Left lung (tissue), 10 donors: ENCODE data around the gene ATP6V0A1. TPM values are rescaled to one million over a fixed set of nuclear protein-coding genes. Genes with fewer than 3 reads are reported as not detected.
"Not testable (repeated sequence)": the region's sequence is repeated elsewhere in the genome, so short reads cannot be mapped to it uniquely, and the experiment has no call there.

Source experiments
- ATAC-seq: fragments of 200-7000 bp; cut with Tn5 transposase; one replicate; pipeline ENCODE4 v1.9.1; 2020; ENCODE audit warnings: moderate library complexity
- DNase-seq, 4 donors: peaks; one replicate each; pipeline ENCODE4 v3.0.0-alpha.2; 2013 to 2020
- H3K27ac ChIP-seq, 2 donors: fragments of 200-600 bp; sonication (generic) in 1 of 2; one replicate each; pipeline versions ENCODE4 v1.5.0 to v1.8.0; 2020 to 2021
- H3K27me3 ChIP-seq, 2 donors: fragments of 200-600 bp; sonication (generic) in 1 of 2; one replicate each; pipeline versions ENCODE4 v1.5.0 to v1.8.0; 2020 to 2021
- H3K36me3 ChIP-seq, 2 donors: fragments of 200-600 bp; sonication (generic) in 1 of 2; one replicate each; pipeline versions ENCODE4 v1.5.0 to v1.8.0; 2020 to 2021
- H3K4me1 ChIP-seq, 2 donors: fragments of 200-600 bp; one replicate each; pipeline ENCODE4 v1.8.0; 2021
- H3K4me3 ChIP-seq, 2 donors: fragments of 200-600 bp; sonication (generic) in 1 of 2; one replicate each; pipeline versions ENCODE4 v1.5.0 to v1.8.0; 2020 to 2021; ENCODE audit warnings: mild to moderate bottlenecking in 1 of 2
- H3K9me3 ChIP-seq, 2 donors: fragments of 200-600 bp; sonication (generic) in 1 of 2; one replicate each; pipeline versions ENCODE4 v1.5.0 to v1.8.0; 2020 to 2021
- intact Hi-C, 2 donors: fragments of 100-400 bp; cut with DNase I; formaldehyde crosslinking; loops; one replicate each; pipeline versions ENCODE4 v1.11.2 to v1.14.2; 2022
- polyA plus RNA-seq, 6 donors: library from polyadenylated mRNA; unstranded; fragments of 120-200 nt; gene quantifications; one replicate each; pipeline ENCODE4 v1.2.1, GENCODE V29; 2013; ENCODE audit not compliant: insufficient read length in 6 of 6
- total RNA-seq, 2 donors: library from RNA; stranded (reverse); fragmentation: NEBNext Ultra II Directional; extraction: Animal tissue kit (Norgen Biotek cat#: 25700); gene quantifications; one replicate each; pipeline ENCODE4 v1.2.1, GENCODE V29; 2021
- TF ChIP-seq, protein P1 (sequence below), 2 donors: fragments of 200-600 bp; sonication (generic) in 1 of 2; IDR thresholded peaks; one replicate each; pipeline versions ENCODE4 v1.5.0 to v1.8.0; 2021; ENCODE audit warnings: antibody characterized with exemption in 2 of 2
- donor health status: DM: no; HTN: yes; CAD: no.
- donor health status: DM: no; HTN: no; CAD: no.

ATP6V0A1 gene
- total and polyA plus RNA-seq, 8 donors = 46.1 to 103 (median 57.3) TPM

DNA sequence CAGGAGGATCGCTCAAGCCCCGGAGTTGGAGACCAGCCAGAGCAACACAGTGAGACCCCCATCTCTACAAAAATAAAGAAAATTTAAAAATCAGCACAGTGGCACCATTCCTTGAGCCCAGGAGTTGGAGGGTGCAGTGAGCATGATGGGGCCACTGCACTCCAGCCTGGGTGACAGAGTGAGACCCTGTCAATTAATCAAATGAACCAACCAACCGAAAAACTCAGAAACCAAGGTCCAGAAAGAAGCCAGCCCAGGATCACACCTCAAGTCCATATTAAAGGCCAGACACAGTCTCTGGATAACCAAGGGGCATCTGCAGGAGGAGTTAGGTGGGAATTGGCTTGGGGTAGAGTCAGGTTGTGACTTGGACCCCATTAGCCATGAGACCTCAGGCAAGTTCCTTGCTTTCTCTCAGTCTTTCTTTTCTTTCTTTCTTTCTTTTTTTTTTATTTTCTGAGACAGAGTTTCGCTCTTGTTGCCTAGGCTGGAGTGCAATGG lies 96.5 kb downstream of the ATP6V0A1 start:
- Histone ChIP-seq H3K4me3 (peak overlapping the region; percentile 73 to 88), H3K9me3 (no peaks in the 10 kb centered on the region), H3K36me3 (no peaks in the 10 kb centered on the region), H3K4me1 (peaks cover 16 to 20% of the 10 kb centered on the region in 2 donors), H3K27ac (peak overlapping the region; percentile 75 to 90), H3K27me3 (no peaks in the 10 kb centered on the region)
- TF ChIP-seq, protein P1, sequence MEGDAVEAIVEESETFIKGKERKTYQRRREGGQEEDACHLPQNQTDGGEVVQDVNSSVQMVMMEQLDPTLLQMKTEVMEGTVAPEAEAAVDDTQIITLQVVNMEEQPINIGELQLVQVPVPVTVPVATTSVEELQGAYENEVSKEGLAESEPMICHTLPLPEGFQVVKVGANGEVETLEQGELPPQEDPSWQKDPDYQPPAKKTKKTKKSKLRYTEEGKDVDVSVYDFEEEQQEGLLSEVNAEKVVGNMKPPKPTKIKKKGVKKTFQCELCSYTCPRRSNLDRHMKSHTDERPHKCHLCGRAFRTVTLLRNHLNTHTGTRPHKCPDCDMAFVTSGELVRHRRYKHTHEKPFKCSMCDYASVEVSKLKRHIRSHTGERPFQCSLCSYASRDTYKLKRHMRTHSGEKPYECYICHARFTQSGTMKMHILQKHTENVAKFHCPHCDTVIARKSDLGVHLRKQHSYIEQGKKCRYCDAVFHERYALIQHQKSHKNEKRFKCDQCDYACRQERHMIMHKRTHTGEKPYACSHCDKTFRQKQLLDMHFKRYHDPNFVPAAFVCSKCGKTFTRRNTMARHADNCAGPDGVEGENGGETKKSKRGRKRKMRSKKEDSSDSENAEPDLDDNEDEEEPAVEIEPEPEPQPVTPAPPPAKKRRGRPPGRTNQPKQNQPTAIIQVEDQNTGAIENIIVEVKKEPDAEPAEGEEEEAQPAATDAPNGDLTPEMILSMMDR (IDR thresholded peaks at IDR 0.05) = no peak
- ATAC-seq (no peak), DNase-seq (no peak)
- intact Hi-C loops = no loop called here

DNA sequence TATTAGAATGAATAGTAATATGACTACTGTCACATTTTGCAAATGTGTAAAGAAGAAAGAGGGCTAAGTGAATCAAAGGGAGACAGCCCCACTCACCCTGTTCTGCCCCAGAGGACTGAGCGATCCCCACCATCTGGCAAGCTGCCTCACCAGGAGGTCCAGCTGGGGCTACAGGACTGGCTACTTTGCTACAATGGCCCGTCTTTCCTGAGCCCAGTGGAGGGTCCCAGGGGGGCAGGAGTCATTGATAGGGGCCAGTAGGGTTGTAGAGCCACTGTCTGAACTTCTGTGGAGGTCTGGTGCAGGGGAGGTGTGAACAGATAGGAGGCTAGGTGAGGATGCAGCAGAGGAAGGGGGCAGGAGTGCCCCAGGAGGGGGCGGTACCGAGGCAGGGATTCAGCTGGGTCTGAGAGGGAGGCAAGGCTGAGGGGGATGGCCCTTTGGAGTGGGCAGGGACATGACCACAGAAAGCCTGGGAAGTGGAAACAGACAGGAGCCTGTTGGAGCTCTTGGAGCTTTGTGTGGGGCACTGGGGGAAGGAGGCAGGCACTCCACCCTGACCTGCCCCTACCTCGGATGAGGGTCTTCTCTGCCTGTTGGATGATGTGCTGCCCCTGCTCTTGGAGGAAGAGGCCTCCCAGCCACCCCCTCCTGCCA lies 97.4 kb downstream of the ATP6V0A1 start:
- H3K9me3 ChIP-seq, H3K36me3 ChIP-seq, H3K27me3 ChIP-seq, H3K27ac ChIP-seq, intact Hi-C loops, ATAC-seq, DNase-seq, H3K4me3 ChIP-seq: not testable (repeated sequence)
- H3K4me1 ChIP-seq = peaks cover 16 to 21% of the 10 kb centered on the region in 2 donors

DNA sequence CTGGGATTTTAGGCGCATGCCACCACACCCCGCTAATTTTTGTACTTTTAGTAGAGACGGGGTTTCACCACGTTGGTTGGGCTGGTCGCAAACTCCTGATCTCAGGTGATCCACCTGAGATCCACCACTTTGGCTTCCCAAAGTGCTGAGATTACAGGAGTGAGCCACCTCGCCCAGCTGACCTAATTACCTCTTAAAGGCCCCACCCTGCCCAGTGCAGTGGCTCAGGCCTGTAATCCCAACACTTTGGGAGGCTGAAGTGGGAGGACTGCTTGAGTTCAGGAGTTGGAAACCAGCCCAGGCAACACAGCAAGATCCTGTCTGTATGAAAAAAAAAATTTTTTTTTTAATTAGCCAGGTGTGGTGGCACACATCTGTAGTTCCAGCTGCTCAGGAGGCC lies 100.4 kb downstream of the ATP6V0A1 start:
- ATAC-seq (peak; percentile 40), DNase-seq (peak in 1 of 4 donors; percentile 72)
- TF ChIP-seq, protein P1 (IDR thresholded peaks at IDR 0.05) = no peak
- Histone ChIP-seq H3K4me3 (no peak overlapping the region), H3K9me3 (no peaks in the 10 kb centered on the region), H3K27me3 (no peaks in the 10 kb centered on the region), H3K36me3 (peaks cover 0 to under 1% of the 10 kb centered on the region in 2 donors), H3K4me1 (peaks cover 22 to 33% of the 10 kb centered on the region in 2 donors), H3K27ac (peak overlapping the region; percentile 35 to 39)
- intact Hi-C loops = no loop called here

- no peak overlapping the region for H3K4me3 ChIP-seq
- DNase-seq (no peak), ATAC-seq (no peak)
- no peak overlapping the region for H3K27ac ChIP-seq
- no peaks in the 10 kb centered on the region for H3K9me3 ChIP-seq
- H3K4me1 ChIP-seq = peaks cover 20 to 39% of the 10 kb centered on the region in 2 donors
- TF ChIP-seq, protein P1 (IDR thresholded peaks at IDR 0.05) = no peak
- H3K27me3 ChIP-seq = no peaks in the 10 kb centered on the region
- intact Hi-C loops = no loop called here
- H3K36me3 ChIP-seq = peaks cover 0 to 12% of the 10 kb centered on the region in 2 donors
Observed at GRCh38 chr17:42560246-42560645, 101.6 kb downstream of the ATP6V0A1 start.

DNA sequence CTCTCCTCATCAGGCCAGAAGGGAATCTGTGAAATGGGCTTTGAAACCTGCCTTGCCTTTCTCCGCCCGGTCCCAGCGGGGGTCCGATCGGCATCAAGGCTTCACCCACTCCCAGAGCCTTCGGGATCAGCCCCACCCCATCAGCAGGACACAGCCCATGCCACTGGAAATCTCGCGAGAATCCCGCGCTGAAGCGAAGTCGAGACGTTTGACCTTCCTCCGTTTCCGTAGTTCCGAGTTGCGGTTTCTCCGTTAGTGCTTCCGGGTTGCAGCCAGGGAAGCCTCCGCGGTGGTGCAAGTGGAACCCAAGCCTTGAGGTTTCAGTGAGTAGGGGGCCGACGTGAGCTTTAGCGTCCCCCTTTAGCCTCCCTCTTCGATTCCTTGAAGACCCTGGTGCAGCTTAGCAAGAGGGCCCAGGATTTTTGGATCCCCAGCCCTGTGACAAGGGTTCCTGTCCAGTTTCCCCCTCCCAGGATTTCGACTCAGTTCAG lies 103.3 kb downstream of the ATP6V0A1 start, which contains the start of gene COASY:
COASY (plus strand) TSS at position 252 of the 491 bp plus-strand sequence. CDS start 475 bp downstream, outside the sequence.
- H3K4me1 ChIP-seq = peaks cover 26 to 48% of the 10 kb centered on the region in 2 donors
- TF ChIP-seq, protein P1 (IDR thresholded peaks at IDR 0.05) = peak in 1 of 2 donors; percentile 12
- H3K36me3 ChIP-seq = peaks cover 0 to 21% of the 10 kb centered on the region in 2 donors
- H3K4me3 ChIP-seq = peak within 1 kb of the TSS; percentile 69 to 96
- DNase-seq (peak; percentile 93 to 97 (median 96)), ATAC-seq (peak; percentile 77)
- H3K27me3 ChIP-seq = no peaks in the 10 kb centered on the region
- peak within 1 kb of the TSS; percentile 79 to 93 for H3K27ac ChIP-seq
- intact Hi-C loops = no loop called here
- H3K9me3 ChIP-seq = no peaks in the 10 kb centered on the region
